Gastrocnemius medialis (tissue), 4 donors: ENCODE measurements around the gene XIRP1. TPM values are rescaled to one million over a fixed set of nuclear protein-coding genes. Genes with fewer than 3 reads are reported as not detected.

Source experiments
- ATAC-seq, 2 donors: fragments of 150-250 bp; one replicate each; pipeline ENCODE4 v1.9.1; 2016
- DNase-seq, 2 donors: peaks; one replicate each; pipeline ENCODE4 v3.0.0-alpha.2; 2019
- H3K27ac ChIP-seq, 4 donors: fragments of 200-600 bp; sonication (generic); 1 replicate in 1 of 4; 2 replicates in 3 of 4; pipeline ENCODE4 v1.5.1; 2016 to 2018; ENCODE audit warnings: mild to moderate bottlenecking in 2 of 4, moderate library complexity in 1 of 4
- H3K27me3 ChIP-seq, 3 donors: fragments of 200-600 bp; sonication (generic) in 2 of 3; 1 replicate in 1 of 3; 2 replicates in 2 of 3; pipeline versions ENCODE4 v1.5.1 to v1.6.0; 2016 to 2019; ENCODE audit warnings: mild to moderate bottlenecking in 1 of 3, moderate library complexity in 1 of 3
- H3K36me3 ChIP-seq, 2 donors: fragments of 200-600 bp; sonication (generic) in 1 of 2; one replicate each; pipeline ENCODE4 v1.5.1; 2017 to 2018
- H3K4me1 ChIP-seq, 2 donors: fragments of 200-600 bp; sonication (generic) in 1 of 2; one replicate each; pipeline ENCODE4 v1.5.1; 2016 to 2017; ENCODE audit warnings: mild to moderate bottlenecking in 2 of 2
- H3K4me3 ChIP-seq, 4 donors: fragments of 200-600 bp; sonication (generic) in 3 of 4; 1 replicate in 1 of 4; 2 replicates in 3 of 4; pipeline ENCODE4 v1.5.1; 2016 to 2019; ENCODE audit warnings: mild to moderate bottlenecking in 2 of 4
- H3K9me3 ChIP-seq, 3 donors: fragments of 200-600 bp; sonication (generic) in 2 of 3; 1 replicate in 1 of 3; 2 replicates in 2 of 3; pipeline ENCODE4 v1.5.1; 2016 to 2019
- POLR2A ChIP-seq, 2 donors: fragments of 450-650 bp; IDR thresholded peaks; one replicate each; pipeline ENCODE4 v1.6.1; 2017; ENCODE audit warnings: antibody characterized with exemption in 2 of 2, mild to moderate bottlenecking in 2 of 2, moderate library complexity in 2 of 2
- in situ Hi-C, 4 donors: fragments of 200-750 bp; cut with MboI; loops; one replicate each; pipeline versions ENCODE4 v1.15.0 to v1.8.0; 2017; ENCODE audit warnings: low sequenced_read_pairs in 4 of 4
- intact Hi-C: fragments of 100-400 bp; cut with DNase I; formaldehyde crosslinking; loops from one replicate; pipeline ENCODE4 v1.15.1; 2023; ENCODE audit warnings: low total_unique reads
- total RNA-seq, 4 donors: library from RNA; depleted of rRNA; stranded (reverse); fragments of >200 nt; gene quantifications; one replicate each; pipeline versions ENCODE4 v1.1.0 to v1.2.3, GENCODE V29; 2016
- TF ChIP-seq, protein P1 (sequence below), 5 experiments: fragments of 450-650 bp in 3 of 5; fragments of 200-600 bp in 2 of 5; sonication (generic) in 2 of 5; IDR thresholded peaks in 4 of 5; conservative IDR thresholded peaks in 1 of 5; 1 replicate in 4 of 5; 2 replicates in 1 of 5; pipeline ENCODE4 v1.5.1; 2016 to 2019; ENCODE audit warnings: antibody characterized with exemption in 5 of 5, mild to moderate bottlenecking in 3 of 5, moderate library complexity in 3 of 5

XIRP1 gene
- total RNA-seq, 4 donors from 2014 or later: 52.4 to 329 (median 128) TPM

DNA sequence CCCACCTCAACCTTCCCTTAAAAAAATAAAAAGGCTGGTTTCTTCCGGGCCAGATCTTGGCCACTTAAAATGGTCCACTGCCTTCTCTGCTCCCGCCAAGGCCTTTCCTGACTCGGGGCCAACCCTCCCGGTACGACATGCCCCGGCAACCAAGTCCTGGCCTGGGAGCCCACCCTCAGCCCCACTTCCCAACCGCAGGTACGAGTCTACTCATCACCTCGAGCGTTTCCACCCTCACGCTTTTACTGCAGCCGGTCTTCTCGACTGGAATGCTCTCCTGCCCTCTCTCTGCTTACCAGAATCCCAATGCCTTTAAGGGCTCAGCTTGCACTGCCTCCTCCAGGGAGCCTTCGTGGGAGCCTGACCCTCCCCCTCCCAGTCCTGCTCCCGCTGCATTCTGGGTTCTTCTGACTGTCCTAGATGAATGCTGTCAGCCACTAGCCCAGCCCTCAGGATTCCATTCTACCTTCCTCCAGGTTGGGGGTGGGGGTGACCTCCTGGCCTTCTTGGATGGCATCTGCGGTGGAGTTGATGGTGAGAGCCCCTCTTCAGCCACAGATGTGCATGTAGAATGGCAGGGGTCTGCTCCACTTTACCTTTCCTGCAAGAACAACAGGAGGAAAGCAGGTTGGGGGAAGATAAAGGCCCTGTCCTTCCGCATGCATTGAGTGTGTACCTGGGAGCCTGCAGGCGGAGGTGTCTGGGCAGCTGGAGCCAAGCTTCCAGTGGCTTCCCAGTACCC, 37.9 kb downstream of the XIRP1 start:
- ATAC-seq (no peak), DNase-seq (no peak)
- no peaks in the 10 kb centered on the region for H3K27me3 ChIP-seq
- intact Hi-C loops (no loop called here), in situ Hi-C loops (no loop called here)
- H3K4me1 ChIP-seq: peaks cover 27% of the 10 kb centered on the region in 2 donors
- H3K9me3 ChIP-seq: no peaks in the 10 kb centered on the region
- peak overlapping the region; percentile 84 to 100 (median 96) for H3K27ac ChIP-seq
- H3K4me3 ChIP-seq: peak overlapping the region in 2 of 4 donors; percentile 75 to 80
- TF ChIP-seq, protein P1, sequence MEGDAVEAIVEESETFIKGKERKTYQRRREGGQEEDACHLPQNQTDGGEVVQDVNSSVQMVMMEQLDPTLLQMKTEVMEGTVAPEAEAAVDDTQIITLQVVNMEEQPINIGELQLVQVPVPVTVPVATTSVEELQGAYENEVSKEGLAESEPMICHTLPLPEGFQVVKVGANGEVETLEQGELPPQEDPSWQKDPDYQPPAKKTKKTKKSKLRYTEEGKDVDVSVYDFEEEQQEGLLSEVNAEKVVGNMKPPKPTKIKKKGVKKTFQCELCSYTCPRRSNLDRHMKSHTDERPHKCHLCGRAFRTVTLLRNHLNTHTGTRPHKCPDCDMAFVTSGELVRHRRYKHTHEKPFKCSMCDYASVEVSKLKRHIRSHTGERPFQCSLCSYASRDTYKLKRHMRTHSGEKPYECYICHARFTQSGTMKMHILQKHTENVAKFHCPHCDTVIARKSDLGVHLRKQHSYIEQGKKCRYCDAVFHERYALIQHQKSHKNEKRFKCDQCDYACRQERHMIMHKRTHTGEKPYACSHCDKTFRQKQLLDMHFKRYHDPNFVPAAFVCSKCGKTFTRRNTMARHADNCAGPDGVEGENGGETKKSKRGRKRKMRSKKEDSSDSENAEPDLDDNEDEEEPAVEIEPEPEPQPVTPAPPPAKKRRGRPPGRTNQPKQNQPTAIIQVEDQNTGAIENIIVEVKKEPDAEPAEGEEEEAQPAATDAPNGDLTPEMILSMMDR (IDR thresholded peaks at IDR 0.05 in 4 of 5, conservative IDR thresholded peaks at IDR 0.05 in 1 of 5): no peak
- no peak for TF ChIP-seq POLR2A (IDR thresholded peaks at IDR 0.05)
- H3K36me3 ChIP-seq: no peaks in the 10 kb centered on the region

DNA sequence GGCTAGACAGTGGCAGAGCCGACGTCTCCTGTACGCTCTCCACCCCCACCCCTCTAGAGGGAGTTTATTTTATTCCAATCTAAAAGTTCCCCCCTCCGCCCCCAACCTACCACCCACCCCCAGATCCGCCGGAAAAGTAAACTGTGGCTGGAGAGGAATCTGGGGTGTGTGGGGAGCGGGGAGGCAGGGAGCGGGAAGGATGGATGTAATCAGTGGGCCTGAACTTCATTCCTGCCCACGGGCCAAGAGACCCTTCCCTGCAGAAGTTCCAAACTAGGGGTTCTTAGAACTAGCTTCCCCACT, 38.5 kb downstream of the XIRP1 start:
- TF ChIP-seq, protein P1 (IDR thresholded peaks at IDR 0.05 in 4 of 5, conservative IDR thresholded peaks at IDR 0.05 in 1 of 5): no peak
- no peak for TF ChIP-seq POLR2A (IDR thresholded peaks at IDR 0.05)
- H3K9me3 ChIP-seq: no peaks in the 10 kb centered on the region
- peaks cover 32% of the 10 kb centered on the region in 2 donors for H3K4me1 ChIP-seq
- in situ Hi-C loops (no loop called here), intact Hi-C loops (no loop called here)
- no peaks in the 10 kb centered on the region for H3K27me3 ChIP-seq
- H3K36me3 ChIP-seq: no peaks in the 10 kb centered on the region
- ATAC-seq (no peak), DNase-seq (no peak)
- peak overlapping the region; percentile 84 to 100 (median 96) for H3K27ac ChIP-seq
- peak overlapping the region; percentile 51 to 80 (median 65) for H3K4me3 ChIP-seq

DNA sequence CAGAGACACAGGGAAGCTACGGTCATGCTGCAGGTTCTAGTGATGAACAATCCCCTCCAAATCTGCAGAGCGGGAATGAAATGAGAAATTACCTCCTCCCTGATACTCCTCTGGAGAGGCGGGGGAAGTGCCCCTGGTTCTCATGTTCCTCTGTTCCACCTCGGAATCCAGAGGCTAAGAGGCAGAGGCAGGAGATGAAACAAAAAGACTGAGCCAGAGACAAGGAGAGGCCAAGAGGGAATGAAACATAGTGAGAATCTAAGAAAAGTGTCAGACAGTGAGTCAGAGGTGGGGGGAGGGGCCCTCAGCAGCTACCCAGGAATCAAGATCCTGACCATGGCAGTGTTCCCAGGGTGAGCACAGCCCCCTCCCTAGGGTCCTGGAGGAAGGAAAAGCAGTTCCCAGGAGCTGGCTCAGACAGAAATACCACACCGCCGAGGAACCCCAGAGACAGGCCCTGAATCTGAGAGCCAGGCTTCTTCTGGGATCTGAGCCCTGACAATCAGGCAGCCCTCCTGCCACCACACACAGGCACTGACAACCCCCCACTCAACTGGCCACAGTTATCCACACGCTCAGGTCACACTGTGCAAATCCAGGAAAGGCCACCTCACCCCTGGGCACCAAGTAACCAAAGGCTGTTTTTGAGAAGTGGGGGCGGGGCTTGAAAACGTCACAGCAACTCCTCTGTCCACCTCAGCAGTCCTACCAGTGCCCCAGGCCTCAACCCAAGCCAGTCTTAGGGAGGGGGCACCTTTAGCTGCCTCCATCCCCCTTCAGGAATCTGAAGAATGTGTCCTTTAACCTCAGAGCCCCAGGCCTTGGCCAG, 41.4 kb downstream of the XIRP1 start:
- H3K4me3 ChIP-seq: peak overlapping the region; percentile 69 to 93 (median 78)
- peak overlapping the region; percentile 94 to 100 (median 98) for H3K27ac ChIP-seq
- no peaks in the 10 kb centered on the region for H3K27me3 ChIP-seq
- peaks cover 0 to 5% of the 10 kb centered on the region in 2 donors for H3K36me3 ChIP-seq
- H3K9me3 ChIP-seq: no peaks in the 10 kb centered on the region
- TF ChIP-seq, protein P1 (IDR thresholded peaks at IDR 0.05 in 4 of 5, conservative IDR thresholded peaks at IDR 0.05 in 1 of 5): no peak
- TF ChIP-seq POLR2A (IDR thresholded peaks at IDR 0.05): peak in 1 of 2 donors; percentile 44
- ATAC-seq (peak; percentile 19), DNase-seq (peak; percentile 68 to 85)
- peaks cover 59 to 61% of the 10 kb centered on the region in 2 donors for H3K4me1 ChIP-seq
- in situ Hi-C loops (no loop called here), intact Hi-C loops (no loop called here)

DNA sequence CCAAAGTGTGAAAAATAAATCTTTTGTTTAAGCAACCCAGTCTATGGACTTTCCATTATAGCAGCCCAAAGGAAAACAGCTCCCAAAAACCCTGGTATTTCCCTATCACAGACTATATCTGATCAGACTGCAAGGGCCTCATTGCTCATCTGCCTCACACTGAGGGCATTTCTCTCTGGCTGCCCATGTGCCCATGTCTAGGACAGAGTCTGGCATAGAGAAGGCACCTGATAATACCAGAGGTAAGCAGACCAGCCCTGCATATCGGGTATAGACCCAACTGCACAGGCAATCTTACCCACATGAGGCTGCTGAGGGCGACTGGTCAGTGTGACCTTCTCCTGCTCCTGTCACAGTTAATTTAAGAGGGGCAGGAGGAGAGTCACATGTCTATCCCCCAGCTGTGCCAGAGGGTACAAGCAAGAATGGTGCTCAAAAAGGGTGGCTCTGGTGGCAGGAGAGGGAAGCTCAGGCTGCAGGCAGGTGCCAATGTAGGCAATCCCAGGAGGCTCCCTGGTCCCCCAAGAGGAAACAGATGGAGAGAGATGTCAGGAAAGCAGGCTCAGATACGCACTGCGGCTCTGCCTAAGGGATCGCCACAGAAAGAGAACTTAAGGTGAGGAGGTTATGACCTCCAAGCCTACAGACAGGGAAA, 42.1 kb downstream of the XIRP1 start:
- Histone ChIP-seq H3K36me3 (peaks cover 0 to 12% of the 10 kb centered on the region in 2 donors), H3K27ac (peak overlapping the region; percentile 94 to 100 (median 98)), H3K4me3 (peak overlapping the region; percentile 69 to 93 (median 78)), H3K4me1 (peaks cover 65% of the 10 kb centered on the region in 2 donors), H3K9me3 (no peaks in the 10 kb centered on the region), H3K27me3 (no peaks in the 10 kb centered on the region)
- DNase-seq: peak in 1 of 2 donors; percentile 75
- in situ Hi-C loops (no loop called here), intact Hi-C loops (no loop called here)
- peak in 1 of 2 donors; percentile 38 for TF ChIP-seq POLR2A (IDR thresholded peaks at IDR 0.05)
- TF ChIP-seq, protein P1 (IDR thresholded peaks at IDR 0.05 in 4 of 5, conservative IDR thresholded peaks at IDR 0.05 in 1 of 5): peak in 4 of 5 experiments; percentile 43 to 66 (median 44)
- ATAC-seq: peak in 1 of 2 donors; percentile 7
